HepG2 (cell line): ENCODE results near the gene DAB1.

Experiments used
- ARHGAP35 ChIP-seq: sonication (generic); formaldehyde crosslinking; IDR thresholded peaks from 2 replicates; pipeline ENCODE4 v1.9.0; 2022; ENCODE audit warnings: mild to moderate bottlenecking, inconsistent platforms, moderate library complexity, missing genetic modification reagents, borderline replicate concordance
- CBX2 ChIP-seq, 2 experiments: fragments of 200-600 bp in 1 of 2; sonication (generic); formaldehyde crosslinking in 1 of 2; IDR thresholded peaks; 2 replicates each; pipeline versions ENCODE4 v1.7.0 to v1.8.1; 2018 to 2022; ENCODE audit warnings: low read depth in 2 of 2, low read length in 1 of 2, mild to moderate bottlenecking in 1 of 2, missing genetic modification reagents in 1 of 2
- CTCF ChIP-seq: sonication (generic); formaldehyde crosslinking; IDR thresholded peaks from 2 replicates; pipeline ENCODE4 v1.5.0; 2020; ENCODE audit warnings: mild to moderate bottlenecking, missing genetic modification reagents, moderate library complexity
- ELF1 ChIP-seq: sonication (generic); formaldehyde crosslinking; IDR thresholded peaks from 2 replicates; pipeline ENCODE4 v1.4.0; 2020; ENCODE audit warnings: missing genetic modification reagents
- GPN1 ChIP-seq: sonication (generic); formaldehyde crosslinking; IDR thresholded peaks from 2 replicates; pipeline ENCODE4 v1.5.1; 2020; ENCODE audit warnings: missing genetic modification reagents, borderline replicate concordance
- IKZF4 ChIP-seq: sonication (generic); formaldehyde crosslinking; IDR thresholded peaks from 2 replicates; pipeline ENCODE4 v1.5.1; 2020; ENCODE audit warnings: borderline replicate concordance, mild to moderate bottlenecking, low read depth, missing genetic modification reagents; ENCODE audit errors: not compliant biosample characterization
- MYNN ChIP-seq: sonication (generic); formaldehyde crosslinking; IDR thresholded peaks from 2 replicates; pipeline ENCODE4 v1.4.0; 2020; ENCODE audit warnings: mild to moderate bottlenecking, low read depth, missing genetic modification reagents
- NONO ChIP-seq, 2 experiments: fragments of 450-650 bp in 1 of 2; sonication (generic) in 1 of 2; formaldehyde crosslinking in 1 of 2; IDR thresholded peaks in 1 of 2; conservative IDR thresholded peaks in 1 of 2; 2 replicates each; pipeline versions ENCODE4 v1.6.1 to v1.8.0; 2017 to 2022; ENCODE audit warnings: mild to moderate bottlenecking in 1 of 2, missing genetic modification reagents in 1 of 2, moderate library complexity in 1 of 2
- POLR2G ChIP-seq: fragments of 200-400 bp; formaldehyde crosslinking; IDR thresholded peaks from 2 replicates; pipeline ENCODE4 v1.6.1; 2018; ENCODE audit warnings: mild to moderate bottlenecking, low read depth, low read length, moderate library complexity
- RAD51 ChIP-seq: fragments of 450-650 bp; IDR thresholded peaks from 2 replicates; pipeline ENCODE4 v1.6.1; 2016; ENCODE audit warnings: borderline replicate concordance
- ZNF33A ChIP-seq: sonication (generic); formaldehyde crosslinking; IDR thresholded peaks from 2 replicates; pipeline ENCODE4 v1.5.1; 2020; ENCODE audit warnings: missing genetic modification reagents, mild to moderate bottlenecking, moderate library complexity, borderline replicate concordance

DNA sequence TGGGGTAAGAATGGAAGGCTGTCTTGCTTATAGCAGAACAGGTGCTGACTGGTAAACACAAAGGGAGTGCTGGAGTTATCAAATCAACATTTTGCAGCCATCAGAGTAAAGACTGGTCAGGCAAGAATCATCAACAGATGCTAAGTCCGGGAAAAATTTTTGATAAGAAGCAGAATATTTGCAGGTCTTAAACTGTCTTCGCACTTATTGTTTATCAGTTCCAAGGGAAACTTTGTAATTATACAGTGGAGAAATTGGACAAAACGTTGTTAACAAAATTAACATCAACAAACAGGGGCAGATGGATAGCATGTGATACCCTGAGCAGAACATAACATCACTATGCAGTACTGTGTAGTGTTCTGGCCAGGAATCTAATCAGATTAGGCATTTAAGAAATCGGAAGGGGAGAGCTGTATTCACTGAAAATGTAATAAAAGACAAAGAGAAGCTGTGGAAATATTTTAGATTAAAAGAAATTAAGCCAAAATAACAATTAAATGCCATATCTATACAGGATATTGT lies 127.1 kb downstream of the DAB1 start:
- no peak for TF ChIP-seq MYNN (CRISPR knock-in tag)
- no peak for TF ChIP-seq IKZF4
- no peak for TF ChIP-seq NONO (IDR thresholded peaks at IDR 0.05)
- no peak for TF ChIP-seq NONO (CRISPR knock-in tag; conservative IDR thresholded peaks at IDR 0.05)
- no peak for TF ChIP-seq POLR2G
- TF ChIP-seq GPN1 = no peak
- TF ChIP-seq ELF1 (CRISPR knock-in tag) = no peak
- no peak for TF ChIP-seq CBX2 (IDR thresholded peaks at IDR 0.05; ENCODE audit: low read depth, low read length)
- TF ChIP-seq CBX2 (CRISPR knock-in tag; IDR thresholded peaks at IDR 0.05; ENCODE audit: low read depth) = no peak
- no peak for TF ChIP-seq RAD51
- no peak for TF ChIP-seq CTCF (CRISPR knock-in tag)
- TF ChIP-seq ARHGAP35 (CRISPR knock-in tag) = no peak
- no peak for TF ChIP-seq ZNF33A (CRISPR knock-in tag)
